Measurements from ENCODE around the gene LRCH4. TPM values are rescaled to one million over a fixed set of nuclear protein-coding genes. Genes with fewer than 3 reads are reported as not detected.

Gene LRCH4
- total RNA-seq, 1 experiment from 2014 or later: 42.4 TPM

DNA sequence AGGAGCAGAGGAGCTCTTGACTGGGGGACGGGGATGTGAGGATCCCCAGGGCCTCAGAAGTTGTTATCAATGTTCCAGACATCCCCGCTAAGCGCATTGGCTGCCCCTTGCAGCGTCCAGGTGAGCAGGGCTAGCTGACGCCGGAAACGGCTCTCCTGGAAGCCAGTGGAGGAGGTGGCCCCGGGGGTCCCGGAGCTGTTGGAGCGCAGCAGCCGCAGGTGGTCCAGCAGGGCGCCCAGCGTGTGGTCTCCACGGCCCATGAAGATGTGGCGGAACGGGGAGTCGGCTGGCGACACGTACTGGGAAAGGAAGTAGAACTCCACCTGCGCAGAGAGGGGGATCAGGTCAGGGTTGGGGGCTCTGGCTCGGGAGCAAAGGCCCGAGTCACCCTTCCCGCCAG is 34.9 kb upstream of the LRCH4 start:
- Histone ChIP-seq H3K4me3 (ENCODE audit: low read depth, low read length, poor library complexity, severe bottlenecking) (no peak overlapping the region), H3K27ac (ENCODE audit: low read depth, low read length, poor library complexity, severe bottlenecking) (no peak overlapping the region), H3K36me3 (ENCODE audit: insufficient read depth, low read length, poor library complexity, severe bottlenecking) (no peaks in the 10 kb centered on the region), H3K4me1 (ENCODE audit: insufficient read depth, low read length, poor library complexity, severe bottlenecking) (no peaks in the 10 kb centered on the region), H3K9me3 (ENCODE audit: low read depth, low read length, poor library complexity, severe bottlenecking) (no peaks in the 10 kb centered on the region), H3K27me3 (replicated peaks; ENCODE audit: insufficient read depth, low read depth, low read length, poor library complexity) (no peaks in the 10 kb centered on the region)
- intact Hi-C loops (cut with micrococcal nuclease; ENCODE audit: unreplicated experiment): no loop called here
- no TSS peak for BruUV-seq (replicated peaks)
- POLR2A ChIA-PET (ENCODE audit: low non-redundant PET): interaction anchor here (0.6 kb wide), 1 partner anchor 200 kb away, joined by 3 read pairs; no protein-coding TSS in a partner anchor
- no peak for DNase-seq (ENCODE audit: low spot score)
- CTCF ChIA-PET: no interaction called here
- no peak for TF ChIP-seq EZH2 (IDR thresholded peaks at IDR 0.05; ENCODE audit: borderline replicate concordance, low read depth, low read length, poor library complexity, severe bottlenecking)
- TF ChIP-seq, protein P1, sequence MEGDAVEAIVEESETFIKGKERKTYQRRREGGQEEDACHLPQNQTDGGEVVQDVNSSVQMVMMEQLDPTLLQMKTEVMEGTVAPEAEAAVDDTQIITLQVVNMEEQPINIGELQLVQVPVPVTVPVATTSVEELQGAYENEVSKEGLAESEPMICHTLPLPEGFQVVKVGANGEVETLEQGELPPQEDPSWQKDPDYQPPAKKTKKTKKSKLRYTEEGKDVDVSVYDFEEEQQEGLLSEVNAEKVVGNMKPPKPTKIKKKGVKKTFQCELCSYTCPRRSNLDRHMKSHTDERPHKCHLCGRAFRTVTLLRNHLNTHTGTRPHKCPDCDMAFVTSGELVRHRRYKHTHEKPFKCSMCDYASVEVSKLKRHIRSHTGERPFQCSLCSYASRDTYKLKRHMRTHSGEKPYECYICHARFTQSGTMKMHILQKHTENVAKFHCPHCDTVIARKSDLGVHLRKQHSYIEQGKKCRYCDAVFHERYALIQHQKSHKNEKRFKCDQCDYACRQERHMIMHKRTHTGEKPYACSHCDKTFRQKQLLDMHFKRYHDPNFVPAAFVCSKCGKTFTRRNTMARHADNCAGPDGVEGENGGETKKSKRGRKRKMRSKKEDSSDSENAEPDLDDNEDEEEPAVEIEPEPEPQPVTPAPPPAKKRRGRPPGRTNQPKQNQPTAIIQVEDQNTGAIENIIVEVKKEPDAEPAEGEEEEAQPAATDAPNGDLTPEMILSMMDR (conservative IDR thresholded peaks at IDR 0.05; ENCODE audit: low read depth, low read length): no peak

DNA sequence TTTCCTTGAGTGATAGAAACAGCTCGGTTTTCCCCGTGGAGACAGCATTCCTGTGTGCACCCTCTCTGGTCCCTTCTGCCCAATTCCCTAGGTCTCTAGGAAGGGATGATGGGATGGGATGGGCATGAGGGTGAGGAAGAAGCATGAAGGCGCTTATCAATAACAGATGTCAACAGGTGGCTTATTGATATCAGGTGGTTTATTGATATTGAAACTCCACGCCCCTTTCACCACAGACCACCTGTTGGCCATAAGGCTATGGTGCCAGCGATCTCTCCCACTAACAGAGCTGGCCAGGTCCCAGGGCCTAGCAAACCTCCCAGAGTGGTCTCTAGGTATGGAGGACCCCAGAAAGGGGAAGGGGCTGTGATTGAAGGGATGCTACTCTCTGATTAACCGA is 34.3 kb upstream of the LRCH4 start:
- Histone ChIP-seq H3K9me3 (ENCODE audit: low read depth, low read length, poor library complexity, severe bottlenecking) (no peaks in the 10 kb centered on the region), H3K27me3 (replicated peaks; ENCODE audit: insufficient read depth, low read depth, low read length, poor library complexity) (no peaks in the 10 kb centered on the region), H3K4me3 (ENCODE audit: low read depth, low read length, poor library complexity, severe bottlenecking) (no peak overlapping the region), H3K4me1 (ENCODE audit: insufficient read depth, low read length, poor library complexity, severe bottlenecking) (no peaks in the 10 kb centered on the region), H3K27ac (ENCODE audit: low read depth, low read length, poor library complexity, severe bottlenecking) (no peak overlapping the region), H3K36me3 (ENCODE audit: insufficient read depth, low read length, poor library complexity, severe bottlenecking) (no peaks in the 10 kb centered on the region)
- no TSS peak for BruUV-seq (replicated peaks)
- POLR2A ChIA-PET (ENCODE audit: low non-redundant PET): no interaction called here
- TF ChIP-seq, protein P1 (conservative IDR thresholded peaks at IDR 0.05; ENCODE audit: low read depth, low read length): no peak
- TF ChIP-seq EZH2 (IDR thresholded peaks at IDR 0.05; ENCODE audit: borderline replicate concordance, low read depth, low read length, poor library complexity, severe bottlenecking): no peak
- intact Hi-C loops (cut with micrococcal nuclease; ENCODE audit: unreplicated experiment): no loop called here
- CTCF ChIA-PET: no interaction called here
- no peak for DNase-seq (ENCODE audit: low spot score)

DNA sequence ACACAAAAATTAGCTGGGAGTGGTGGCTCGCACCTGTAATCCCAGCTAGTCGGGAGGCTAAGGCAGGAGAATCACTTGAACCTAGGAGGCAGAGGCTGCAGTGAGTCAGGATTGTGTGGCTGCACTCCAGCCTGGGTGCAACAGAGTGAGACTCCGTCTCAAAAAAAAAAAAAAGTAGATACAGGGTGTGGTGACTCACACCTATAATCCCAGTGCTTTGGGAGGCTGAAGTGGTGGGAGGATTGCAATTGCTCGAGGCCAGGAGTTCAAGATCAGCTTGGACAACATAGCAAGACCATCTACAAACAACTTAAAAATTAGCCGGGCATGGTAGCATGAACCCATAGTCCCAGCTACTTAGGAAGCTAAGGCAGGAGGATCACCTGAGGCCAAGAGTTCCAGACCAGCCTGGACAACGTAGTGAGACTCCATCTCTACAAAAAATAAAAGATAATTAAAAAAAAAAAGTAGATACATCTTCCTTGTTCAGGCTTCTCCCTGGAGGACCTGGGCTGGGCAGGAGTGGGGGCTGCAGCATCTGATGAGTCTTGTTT is 28.5 kb upstream of the LRCH4 start:
- CTCF ChIA-PET: no interaction called here
- DNase-seq (ENCODE audit: low spot score): no peak
- no peak overlapping the region for H3K4me3 ChIP-seq (ENCODE audit: low read depth, low read length, poor library complexity, severe bottlenecking)
- no peaks in the 10 kb centered on the region for H3K36me3 ChIP-seq (ENCODE audit: insufficient read depth, low read length, poor library complexity, severe bottlenecking)
- intact Hi-C loops (cut with micrococcal nuclease; ENCODE audit: unreplicated experiment): no loop called here
- TF ChIP-seq, protein P1 (conservative IDR thresholded peaks at IDR 0.05; ENCODE audit: low read depth, low read length): no peak
- no peak for TF ChIP-seq EZH2 (IDR thresholded peaks at IDR 0.05; ENCODE audit: borderline replicate concordance, low read depth, low read length, poor library complexity, severe bottlenecking)
- no peak overlapping the region for H3K27ac ChIP-seq (ENCODE audit: low read depth, low read length, poor library complexity, severe bottlenecking)
- POLR2A ChIA-PET (ENCODE audit: low non-redundant PET): no interaction called here
- H3K9me3 ChIP-seq (ENCODE audit: low read depth, low read length, poor library complexity, severe bottlenecking): no peaks in the 10 kb centered on the region
- peaks cover 7% of the 10 kb centered on the region for H3K4me1 ChIP-seq (ENCODE audit: insufficient read depth, low read length, poor library complexity, severe bottlenecking)
- BruUV-seq (replicated peaks): no TSS peak
- no peaks in the 10 kb centered on the region for H3K27me3 ChIP-seq (replicated peaks; ENCODE audit: insufficient read depth, low read depth, low read length, poor library complexity)

All from A673 (cell line).